Measurements from ENCODE around the gene TANK.

The TANK gene

GRCh38 chr2:161245671-161246070 is 85.4 kb downstream of the TANK start:
- no peak for TF ChIP-seq SIN3A (IDR thresholded peaks at IDR 0.05; ENCODE audit: borderline replicate concordance, insufficient read depth, low read length)
- no peak for TF ChIP-seq TAF1 (IDR thresholded peaks at IDR 0.05; ENCODE audit: borderline replicate concordance, insufficient read depth, low read length)
- no peak for TF ChIP-seq FOXP2 (optimal IDR thresholded peaks at IDR 0.05; ENCODE audit: borderline replicate concordance, extremely low read depth, extremely low read length, insufficient read depth)
- TF ChIP-seq POLR2AphosphoS5 (IDR thresholded peaks at IDR 0.05; ENCODE audit: low read depth, low read length): no peak
- TF ChIP-seq REST (IDR thresholded peaks at IDR 0.05; ENCODE audit: insufficient read depth in 1 of 2, low read depth in 2 of 2, low read length in 2 of 2): no peak

DNA sequence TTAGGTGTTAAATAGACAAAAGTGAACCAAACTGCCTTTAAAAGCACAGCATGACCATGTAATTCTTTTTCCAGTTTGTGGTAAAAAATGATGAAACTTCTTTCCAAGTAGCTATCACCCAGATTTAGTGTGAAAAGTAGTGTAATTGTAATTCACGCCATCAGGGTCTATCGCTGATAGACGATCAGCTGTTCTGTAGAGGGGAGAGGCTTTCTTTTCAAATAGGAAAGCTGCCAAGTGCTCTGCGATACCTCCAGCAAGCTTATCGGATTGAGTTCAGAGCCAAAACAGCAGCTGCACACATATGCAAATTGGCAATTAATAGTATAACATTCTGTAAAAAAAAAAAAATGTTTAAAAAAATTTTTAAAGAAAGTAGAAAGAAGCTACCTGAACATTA is 86.1 kb downstream of the TANK start:
- TF ChIP-seq POLR2AphosphoS5 (IDR thresholded peaks at IDR 0.05; ENCODE audit: low read depth, low read length) (no peak), SIN3A (IDR thresholded peaks at IDR 0.05; ENCODE audit: borderline replicate concordance, insufficient read depth, low read length) (no peak), TAF1 (IDR thresholded peaks at IDR 0.05; ENCODE audit: borderline replicate concordance, insufficient read depth, low read length) (no peak), FOXP2 (optimal IDR thresholded peaks at IDR 0.05; ENCODE audit: borderline replicate concordance, extremely low read depth, extremely low read length, insufficient read depth) (no peak), REST (IDR thresholded peaks at IDR 0.05; ENCODE audit: insufficient read depth in 1 of 2, low read depth in 2 of 2, low read length in 2 of 2) (no peak)

DNA sequence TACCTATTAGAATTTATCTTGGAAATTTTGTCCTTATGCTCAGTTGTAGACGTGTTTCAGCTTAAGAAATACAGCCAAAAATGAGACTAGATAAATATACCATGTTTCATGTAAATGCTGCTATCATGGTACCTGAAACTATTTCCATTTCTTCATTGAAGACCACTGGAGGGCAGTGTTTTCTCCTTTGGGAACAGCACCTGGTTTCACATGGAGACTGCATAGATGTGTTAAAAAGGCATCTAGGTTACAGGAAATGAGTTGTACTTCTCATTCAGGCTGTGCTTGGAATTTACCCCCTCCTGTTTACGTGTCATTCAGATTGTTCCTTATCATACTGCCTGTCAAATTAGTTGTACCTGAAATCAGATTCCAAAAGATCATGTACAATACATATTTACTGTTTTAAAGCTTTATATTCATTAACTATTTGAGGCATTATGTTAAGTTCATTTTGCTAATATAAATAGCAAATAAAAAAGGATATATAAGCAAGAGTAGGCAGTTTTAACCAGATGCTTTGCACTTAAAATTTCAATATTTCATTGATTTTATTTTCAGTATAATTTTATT is 90.7 kb downstream of the TANK start:
- TF ChIP-seq SIN3A (IDR thresholded peaks at IDR 0.05; ENCODE audit: borderline replicate concordance, insufficient read depth, low read length): no peak
- no peak for TF ChIP-seq FOXP2 (optimal IDR thresholded peaks at IDR 0.05; ENCODE audit: borderline replicate concordance, extremely low read depth, extremely low read length, insufficient read depth)
- no peak for TF ChIP-seq REST (IDR thresholded peaks at IDR 0.05; ENCODE audit: insufficient read depth in 1 of 2, low read depth in 2 of 2, low read length in 2 of 2)
- TF ChIP-seq TAF1 (IDR thresholded peaks at IDR 0.05; ENCODE audit: borderline replicate concordance, insufficient read depth, low read length): no peak
- TF ChIP-seq POLR2AphosphoS5 (IDR thresholded peaks at IDR 0.05; ENCODE audit: low read depth, low read length): no peak

DNA sequence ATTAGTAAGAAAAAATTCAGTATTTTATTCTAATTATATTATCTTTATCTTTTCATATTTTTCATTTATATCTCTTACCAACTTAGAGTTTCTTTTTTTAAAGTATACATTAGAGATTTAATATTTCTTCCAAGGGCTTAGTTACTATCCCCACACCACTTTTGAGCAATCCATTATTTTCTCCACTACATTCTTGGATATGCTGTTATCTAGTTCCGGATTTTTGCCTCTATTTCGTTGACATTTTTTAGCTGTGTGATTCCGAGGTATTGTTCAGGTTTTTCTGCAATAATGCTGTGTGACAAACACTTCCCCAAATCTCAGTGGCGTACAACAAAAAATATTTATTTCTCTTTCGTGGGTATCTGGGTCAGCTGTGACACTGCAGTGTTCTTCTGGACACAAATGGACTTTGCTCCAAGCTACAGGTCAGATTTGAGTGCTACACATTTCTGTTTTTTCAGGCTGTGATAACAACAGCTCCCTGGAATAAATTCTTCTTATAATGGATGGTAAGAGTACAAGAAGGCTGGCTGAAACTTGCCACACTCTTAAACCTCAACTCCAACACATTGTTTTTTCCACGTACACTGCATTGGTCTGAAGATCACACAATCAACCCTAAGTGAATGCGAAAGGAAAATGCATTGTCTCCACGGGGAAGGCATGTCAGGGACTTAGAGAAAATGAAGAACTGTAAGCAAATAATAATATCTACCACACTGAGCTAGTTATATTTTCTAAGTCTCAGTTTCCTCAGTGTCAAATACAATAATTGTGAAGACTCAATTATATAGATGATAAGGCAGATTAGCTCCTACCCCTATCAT is 97.1 kb downstream of the TANK start:
- TF ChIP-seq SIN3A (IDR thresholded peaks at IDR 0.05; ENCODE audit: borderline replicate concordance, insufficient read depth, low read length): no peak
- TF ChIP-seq POLR2AphosphoS5 (IDR thresholded peaks at IDR 0.05; ENCODE audit: low read depth, low read length): no peak
- no peak for TF ChIP-seq FOXP2 (optimal IDR thresholded peaks at IDR 0.05; ENCODE audit: borderline replicate concordance, extremely low read depth, extremely low read length, insufficient read depth)
- no peak for TF ChIP-seq REST (IDR thresholded peaks at IDR 0.05; ENCODE audit: insufficient read depth in 1 of 2, low read depth in 2 of 2, low read length in 2 of 2)
- TF ChIP-seq TAF1 (IDR thresholded peaks at IDR 0.05; ENCODE audit: borderline replicate concordance, insufficient read depth, low read length): no peak

Data from PFSK-1 (cell line).